Measurements from ENCODE around the gene SLC6A6.

GRCh38 chr3:14452740-14453710, 50.6 kb downstream of the SLC6A6 start:
- TF ChIP-seq POLR2A (IDR thresholded peaks at IDR 0.05; ENCODE audit: low read length) (no peak), GATA1 (IDR thresholded peaks at IDR 0.05; ENCODE audit: low read depth, low read length) (no peak)

Data from erythroblast (primary cell).